ENCODE data around the gene C3orf18. TPM values are rescaled to one million over a fixed set of nuclear protein-coding genes. Genes with fewer than 3 reads are reported as not detected.
A peak's percentile ranks its signal among the peaks of the same experiment; 100 is the strongest.

Gene C3orf18
- total RNA-seq, 1 donor from 2014 or later = 8.5 TPM

DNA sequence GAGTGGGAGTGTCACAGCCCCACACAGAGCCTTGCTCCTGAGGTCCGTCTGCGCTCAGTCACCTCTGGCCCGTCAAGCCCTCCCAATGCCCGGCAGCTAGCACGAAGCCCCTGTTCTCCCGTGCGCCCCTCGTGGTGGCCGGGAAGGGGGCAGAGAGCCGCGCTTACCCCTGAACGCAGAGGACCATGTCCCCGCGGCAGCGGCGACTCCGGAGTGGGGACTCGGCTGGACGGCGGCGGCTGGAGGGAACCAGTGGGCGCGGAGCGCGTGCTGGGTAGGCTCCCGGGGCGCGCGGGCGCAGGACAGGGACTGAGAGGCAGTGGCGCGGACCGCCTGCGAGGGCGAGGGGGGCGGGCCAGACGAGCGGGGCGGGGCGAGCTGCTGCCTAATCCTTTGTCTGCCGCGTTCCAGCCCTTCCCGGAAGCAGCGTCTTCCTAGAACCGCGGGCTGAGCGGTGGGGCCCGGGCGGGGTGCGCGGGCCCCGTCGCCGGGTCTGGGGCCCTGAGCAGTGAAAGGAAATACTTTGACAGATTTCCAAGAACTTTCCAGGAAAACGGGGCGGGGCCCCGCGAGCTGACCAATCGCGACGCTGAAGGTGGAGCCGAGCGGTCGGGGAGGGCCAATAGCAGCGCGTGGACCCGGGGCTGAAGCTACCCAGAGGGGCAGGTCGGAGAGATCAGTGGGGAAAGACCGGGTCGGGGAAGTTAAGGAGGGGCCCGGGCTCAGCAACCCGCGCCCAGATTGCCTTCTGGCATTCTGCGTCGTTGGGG is 44.1 kb upstream of the C3orf18 start, which contains the start of gene CISH:
Gene CISH, minus strand, starts transcription at position 311 of the 770 bp plus-strand sequence. Its CDS starts 124 bp downstream, at position 187.
- Histone ChIP-seq H2AFZ (replicated peaks) (peak within 1 kb of the TSS; percentile 79), H3K4me1 (peaks cover 17% of the 10 kb centered on the region), H3K36me3 (no peaks in the 10 kb centered on the region), H3K9ac (no peak within 1 kb of the TSS), H4K20me1 (ENCODE audit: low read depth) (peaks cover 4% of the 10 kb centered on the region), H3K27ac (peak within 1 kb of the TSS; percentile 73), H3F3A (ENCODE audit: low read depth) (peaks cover 26% of the 10 kb centered on the region), H3K4me3 (peak within 1 kb of the TSS; percentile 63), H3K9me3 (ENCODE audit: low read depth) (no peaks in the 10 kb centered on the region), H3K27me3 (peaks cover 51% of the 10 kb centered on the region), H3K4me2 (peak within 1 kb of the TSS; percentile 80), H3K79me2 (ENCODE audit: low read depth) (no peaks in the 10 kb centered on the region)
- Mint-ChIP-seq H3K4me1 (peaks cover 40% of the 10 kb centered on the region), H3K36me3 (no peaks in the 10 kb centered on the region), H3K27me3 (ENCODE audit: insufficient read depth, low read depth) (peaks cover 23% of the 10 kb centered on the region), H3K27ac (peak within 1 kb of the TSS; percentile 82), H3K9me3 (no peaks in the 10 kb centered on the region), H3K4me3 (peak within 1 kb of the TSS; percentile 86)
- peak; percentile 97 for DNase-seq (ENCODE audit: low spot score)
- TF ChIP-seq EZH2phosphoT487 (IDR thresholded peaks at IDR 0.05) = no peak
- TF ChIP-seq, protein P1, sequence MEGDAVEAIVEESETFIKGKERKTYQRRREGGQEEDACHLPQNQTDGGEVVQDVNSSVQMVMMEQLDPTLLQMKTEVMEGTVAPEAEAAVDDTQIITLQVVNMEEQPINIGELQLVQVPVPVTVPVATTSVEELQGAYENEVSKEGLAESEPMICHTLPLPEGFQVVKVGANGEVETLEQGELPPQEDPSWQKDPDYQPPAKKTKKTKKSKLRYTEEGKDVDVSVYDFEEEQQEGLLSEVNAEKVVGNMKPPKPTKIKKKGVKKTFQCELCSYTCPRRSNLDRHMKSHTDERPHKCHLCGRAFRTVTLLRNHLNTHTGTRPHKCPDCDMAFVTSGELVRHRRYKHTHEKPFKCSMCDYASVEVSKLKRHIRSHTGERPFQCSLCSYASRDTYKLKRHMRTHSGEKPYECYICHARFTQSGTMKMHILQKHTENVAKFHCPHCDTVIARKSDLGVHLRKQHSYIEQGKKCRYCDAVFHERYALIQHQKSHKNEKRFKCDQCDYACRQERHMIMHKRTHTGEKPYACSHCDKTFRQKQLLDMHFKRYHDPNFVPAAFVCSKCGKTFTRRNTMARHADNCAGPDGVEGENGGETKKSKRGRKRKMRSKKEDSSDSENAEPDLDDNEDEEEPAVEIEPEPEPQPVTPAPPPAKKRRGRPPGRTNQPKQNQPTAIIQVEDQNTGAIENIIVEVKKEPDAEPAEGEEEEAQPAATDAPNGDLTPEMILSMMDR (IDR thresholded peaks at IDR 0.05) = peak; percentile 78
- peak; percentile 56 for TF ChIP-seq EZH2 (IDR thresholded peaks at IDR 0.05)

DNA sequence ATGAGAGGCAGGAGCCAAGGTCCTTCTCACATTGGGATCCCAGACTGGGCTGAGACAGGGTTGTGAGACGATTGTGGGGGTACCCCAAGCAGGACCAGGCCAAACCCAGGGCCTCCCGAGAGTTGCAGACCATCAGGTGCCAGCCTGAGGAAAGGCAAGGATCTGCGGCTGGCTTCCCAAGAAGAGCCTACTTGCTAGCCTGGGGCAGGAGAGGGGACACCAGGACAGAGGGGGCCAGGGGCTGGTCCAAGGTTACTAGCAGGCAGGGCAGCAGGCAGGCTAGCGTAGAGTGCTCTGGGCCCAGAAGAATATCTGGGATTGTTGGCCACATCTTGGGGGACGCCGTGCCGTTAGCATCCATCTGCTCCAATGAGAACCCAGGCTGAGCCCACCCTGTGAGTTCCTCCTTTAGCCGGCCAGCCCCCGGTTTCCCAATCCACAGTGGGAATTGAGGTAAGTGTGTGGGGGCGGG is 43.5 kb upstream of the C3orf18 start:
- Histone ChIP-seq H3K79me2 (ENCODE audit: low read depth) (no peaks in the 10 kb centered on the region), H3K9ac (no peak overlapping the region), H2AFZ (replicated peaks) (peak overlapping the region; percentile 79), H3K27me3 (peaks cover 51% of the 10 kb centered on the region), H3K36me3 (no peaks in the 10 kb centered on the region), H3F3A (ENCODE audit: low read depth) (peaks cover 20% of the 10 kb centered on the region), H3K4me2 (peak overlapping the region; percentile 80), H3K9me3 (ENCODE audit: low read depth) (no peaks in the 10 kb centered on the region), H4K20me1 (ENCODE audit: low read depth) (no peaks in the 10 kb centered on the region), H3K4me3 (peak overlapping the region; percentile 63), H3K4me1 (peaks cover 14% of the 10 kb centered on the region), H3K27ac (no peak overlapping the region)
- Mint-ChIP-seq H3K4me3 (peak overlapping the region; percentile 86), H3K4me1 (peaks cover 33% of the 10 kb centered on the region), H3K27ac (no peak overlapping the region), H3K9me3 (no peaks in the 10 kb centered on the region), H3K36me3 (no peaks in the 10 kb centered on the region), H3K27me3 (ENCODE audit: insufficient read depth, low read depth) (peaks cover 21% of the 10 kb centered on the region)
- DNase-seq (ENCODE audit: low spot score) = no peak
- TF ChIP-seq EZH2 (IDR thresholded peaks at IDR 0.05) = no peak
- TF ChIP-seq EZH2phosphoT487 (IDR thresholded peaks at IDR 0.05) = no peak
- TF ChIP-seq, protein P1 (IDR thresholded peaks at IDR 0.05) = no peak

DNA sequence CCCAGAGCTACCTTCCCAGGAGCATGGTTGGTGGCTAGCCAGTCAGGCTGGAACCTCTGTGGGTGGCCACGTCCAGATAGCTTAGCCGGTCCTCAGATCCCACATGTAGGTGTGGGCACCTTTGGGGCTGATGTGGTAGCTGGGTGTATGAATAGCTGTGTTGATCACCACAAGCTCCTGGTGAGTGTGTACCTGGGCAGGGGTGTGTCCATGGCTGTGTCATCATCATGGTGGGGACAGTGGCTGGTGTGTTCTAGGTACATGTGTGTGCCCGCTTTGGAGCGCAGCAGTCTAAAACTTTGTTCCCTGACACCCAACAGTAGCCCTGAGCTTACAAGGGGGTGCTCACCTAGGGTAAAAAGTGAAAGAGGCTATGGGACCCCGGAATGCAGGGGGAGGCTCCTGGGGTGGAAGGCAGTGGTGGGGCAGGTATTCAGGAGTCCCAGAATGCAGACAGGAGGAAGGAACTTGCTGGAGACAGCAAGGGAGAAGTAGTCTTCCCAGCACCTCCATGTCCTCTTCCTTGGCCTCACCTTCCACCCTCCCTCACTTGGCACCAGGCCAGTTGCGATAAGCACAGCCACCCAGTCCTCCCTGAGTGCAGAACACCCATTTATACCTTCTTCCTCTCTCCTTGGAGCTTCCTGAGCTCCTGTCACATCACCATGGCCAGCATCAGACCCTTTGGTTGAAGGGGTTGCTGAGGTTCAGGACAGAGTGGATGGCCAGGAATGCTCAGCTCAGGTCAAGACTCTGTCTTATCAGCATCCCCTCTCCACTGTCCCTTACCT is 42.8 kb upstream of the C3orf18 start:
- no peak overlapping the region for H3K27ac ChIP-seq
- Mint-ChIP-seq H3K4me3 (peak overlapping the region; percentile 86), H3K27me3 (ENCODE audit: insufficient read depth, low read depth) (peaks cover 19% of the 10 kb centered on the region), H3K9me3 (no peaks in the 10 kb centered on the region), H3K36me3 (no peaks in the 10 kb centered on the region), H3K27ac (no peak overlapping the region), H3K4me1 (peaks cover 33% of the 10 kb centered on the region)
- no peak for DNase-seq (ENCODE audit: low spot score)
- H3K27me3 ChIP-seq = peaks cover 48% of the 10 kb centered on the region
- H3K4me3 ChIP-seq = peak overlapping the region; percentile 63
- no peaks in the 10 kb centered on the region for H3K79me2 ChIP-seq (ENCODE audit: low read depth)
- H3K9ac ChIP-seq = no peak overlapping the region
- no peaks in the 10 kb centered on the region for H3K36me3 ChIP-seq
- no peaks in the 10 kb centered on the region for H4K20me1 ChIP-seq (ENCODE audit: low read depth)
- peaks cover 14% of the 10 kb centered on the region for H3K4me1 ChIP-seq
- H3K9me3 ChIP-seq (ENCODE audit: low read depth) = no peaks in the 10 kb centered on the region
- H3F3A ChIP-seq (ENCODE audit: low read depth) = peaks cover 19% of the 10 kb centered on the region
- H2AFZ ChIP-seq (replicated peaks) = no peak overlapping the region
- TF ChIP-seq EZH2phosphoT487 (IDR thresholded peaks at IDR 0.05) = no peak
- TF ChIP-seq, protein P1 (IDR thresholded peaks at IDR 0.05) = no peak
- no peak for TF ChIP-seq EZH2 (IDR thresholded peaks at IDR 0.05)
- peak overlapping the region; percentile 80 for H3K4me2 ChIP-seq

Measured in neural progenitor cell (in vitro differentiated cells).